ENCODE data around the gene ESPN. TPM values are rescaled to one million over a fixed set of nuclear protein-coding genes. Genes with fewer than 3 reads are reported as not detected.

ESPN gene
- total RNA-seq, 2 experiments from 2014 or later: 2.0 to 3.9 TPM

DNA sequence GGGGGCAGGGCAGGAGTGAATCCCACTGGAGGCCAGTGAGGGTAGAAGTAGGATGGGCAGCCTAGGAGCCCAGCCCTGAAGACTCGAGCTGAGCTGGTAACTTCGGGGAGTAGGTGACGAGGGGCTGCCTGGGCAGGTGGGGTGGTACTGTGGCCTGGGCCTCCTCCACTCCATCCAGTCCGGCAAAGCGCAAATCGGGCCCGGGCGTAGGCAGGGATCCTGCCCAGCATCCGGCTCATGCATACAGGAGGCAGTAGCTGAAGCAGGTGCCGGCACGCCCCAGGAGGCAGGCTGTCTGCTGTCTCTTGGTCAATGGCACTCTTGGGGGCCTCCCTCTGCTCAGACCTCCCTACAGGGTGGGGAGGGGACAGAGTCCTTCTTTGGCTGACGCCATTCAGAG is 42.6 kb downstream of the ESPN start:
- Mint-ChIP-seq H3K9me3 (no peaks in the 10 kb centered on the region), H3K4me3 (peak overlapping the region; percentile 76), H3K36me3 (ENCODE audit: low read depth) (peaks cover 32% of the 10 kb centered on the region), H3K27ac (peak overlapping the region; percentile 96), H3K27me3 (no peaks in the 10 kb centered on the region), H3K4me1 (ENCODE audit: low read depth) (peaks cover 36% of the 10 kb centered on the region)
- ChIA-PET POLR2A (interaction anchor here (6.9 kb wide), 1 partner anchor 17 kb away, joined by 40 read pairs; no protein-coding TSS in a partner anchor), CTCF (interaction anchor here (0.8 to 2.7 kb wide), 4 partner anchors 13 to 29 kb away, joined by 3 to 13 read pairs (median 6); no protein-coding TSS in a partner anchor)
- no peaks in the 10 kb centered on the region for H3K27me3 ChIP-seq (ENCODE audit: control insufficient read depth in 1 of 2, insufficient read depth in 2 of 2, low read length in 2 of 2)
- H3K4me3 ChIP-seq (ENCODE audit: low read length): no peak overlapping the region
- H3K9me3 ChIP-seq (ENCODE audit: control insufficient read depth in 1 of 2, insufficient read depth in 1 of 2, low read length in 2 of 2): no peaks in the 10 kb centered on the region
- DNase-seq (no peak), ATAC-seq (ENCODE audit: poor library complexity) (no peak)
- intact Hi-C loops (cut with DNase I, micrococcal nuclease): no loop called here
- peak overlapping the region in 1 of 2 donors; percentile 69 for H3K27ac ChIP-seq (ENCODE audit: low read depth in 1 of 2, low read length in 2 of 2)
- H3K4me1 ChIP-seq (ENCODE audit: insufficient read depth, low read length): peaks cover 48% of the 10 kb centered on the region
- peaks cover 21% of the 10 kb centered on the region for H3K36me3 ChIP-seq (ENCODE audit: insufficient read depth, low read length)
- no peak for TF ChIP-seq CTCF (IDR thresholded peaks at IDR 0.05)

DNA sequence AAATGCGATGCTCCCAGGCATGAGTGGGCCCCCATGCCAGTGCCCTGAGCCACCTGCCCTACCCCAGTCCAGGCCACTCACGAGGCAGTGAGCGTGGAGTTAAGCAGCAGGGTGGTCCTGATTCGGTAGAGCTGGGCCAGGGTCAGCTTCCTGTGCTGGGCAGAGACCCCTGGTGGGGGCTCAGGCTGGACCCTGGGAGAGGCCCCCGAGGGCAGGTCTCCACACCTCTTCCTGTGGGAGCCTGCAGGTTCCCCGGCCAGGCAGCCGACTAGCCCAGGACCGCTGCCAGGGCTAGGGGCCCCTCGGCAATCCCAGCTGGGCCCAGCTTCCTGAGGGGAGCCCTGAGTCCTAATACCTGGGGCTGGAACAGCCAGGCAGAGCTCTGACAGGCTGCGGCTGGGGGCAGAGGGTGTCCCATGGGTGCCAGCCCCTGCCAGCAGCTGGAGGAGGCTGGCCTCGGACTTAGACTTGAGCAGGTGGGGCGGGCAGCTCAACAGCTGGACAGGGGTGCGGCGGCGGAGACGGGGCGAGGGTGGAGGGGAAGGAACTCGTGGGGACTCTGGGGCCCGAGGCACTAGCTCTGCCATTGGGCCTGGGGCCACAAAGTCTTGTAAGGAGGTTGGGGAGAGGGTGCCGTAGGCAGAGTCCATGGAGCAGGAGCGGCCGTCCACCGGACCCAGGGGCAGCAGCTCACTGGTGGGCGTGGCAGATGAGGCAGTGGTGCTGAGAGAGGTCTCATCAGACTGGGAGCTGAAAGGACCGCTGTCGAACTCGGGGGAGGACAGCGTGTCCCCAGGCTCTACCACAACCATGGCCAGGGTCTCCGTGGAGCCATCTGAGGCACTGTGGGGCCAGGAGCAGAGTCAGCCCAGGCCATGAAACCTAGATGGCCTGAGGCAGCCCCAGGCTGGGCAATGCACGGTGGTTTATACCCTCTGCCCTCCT is 43.4 kb downstream of the ESPN start:
- Histone ChIP-seq H3K27me3 (ENCODE audit: control insufficient read depth in 1 of 2, insufficient read depth in 2 of 2, low read length in 2 of 2) (no peaks in the 10 kb centered on the region), H3K9me3 (ENCODE audit: control insufficient read depth in 1 of 2, insufficient read depth in 1 of 2, low read length in 2 of 2) (no peaks in the 10 kb centered on the region), H3K4me3 (ENCODE audit: low read length) (no peak overlapping the region), H3K27ac (ENCODE audit: low read depth in 1 of 2, low read length in 2 of 2) (no peak overlapping the region), H3K36me3 (ENCODE audit: insufficient read depth, low read length) (peaks cover 13% of the 10 kb centered on the region), H3K4me1 (ENCODE audit: insufficient read depth, low read length) (peaks cover 41% of the 10 kb centered on the region)
- ChIA-PET POLR2A (interaction anchor here (1.7 to 6.9 kb wide), 2 partner anchors 8 to 18 kb away, joined by 8 to 40 read pairs; no protein-coding TSS in a partner anchor), CTCF (interaction anchor here (0.8 to 2.7 kb wide), 4 partner anchors 13 to 30 kb away, joined by 3 to 13 read pairs (median 6); no protein-coding TSS in a partner anchor)
- Mint-ChIP-seq H3K36me3 (ENCODE audit: low read depth) (peaks cover 24% of the 10 kb centered on the region), H3K4me3 (peak overlapping the region; percentile 54), H3K9me3 (no peaks in the 10 kb centered on the region), H3K27ac (no peak overlapping the region), H3K4me1 (ENCODE audit: low read depth) (peaks cover 28% of the 10 kb centered on the region), H3K27me3 (no peaks in the 10 kb centered on the region)
- intact Hi-C loops (cut with DNase I, micrococcal nuclease): no loop called here
- DNase-seq (no peak), ATAC-seq (ENCODE audit: poor library complexity) (no peak)
- TF ChIP-seq CTCF (IDR thresholded peaks at IDR 0.05): no peak

DNA sequence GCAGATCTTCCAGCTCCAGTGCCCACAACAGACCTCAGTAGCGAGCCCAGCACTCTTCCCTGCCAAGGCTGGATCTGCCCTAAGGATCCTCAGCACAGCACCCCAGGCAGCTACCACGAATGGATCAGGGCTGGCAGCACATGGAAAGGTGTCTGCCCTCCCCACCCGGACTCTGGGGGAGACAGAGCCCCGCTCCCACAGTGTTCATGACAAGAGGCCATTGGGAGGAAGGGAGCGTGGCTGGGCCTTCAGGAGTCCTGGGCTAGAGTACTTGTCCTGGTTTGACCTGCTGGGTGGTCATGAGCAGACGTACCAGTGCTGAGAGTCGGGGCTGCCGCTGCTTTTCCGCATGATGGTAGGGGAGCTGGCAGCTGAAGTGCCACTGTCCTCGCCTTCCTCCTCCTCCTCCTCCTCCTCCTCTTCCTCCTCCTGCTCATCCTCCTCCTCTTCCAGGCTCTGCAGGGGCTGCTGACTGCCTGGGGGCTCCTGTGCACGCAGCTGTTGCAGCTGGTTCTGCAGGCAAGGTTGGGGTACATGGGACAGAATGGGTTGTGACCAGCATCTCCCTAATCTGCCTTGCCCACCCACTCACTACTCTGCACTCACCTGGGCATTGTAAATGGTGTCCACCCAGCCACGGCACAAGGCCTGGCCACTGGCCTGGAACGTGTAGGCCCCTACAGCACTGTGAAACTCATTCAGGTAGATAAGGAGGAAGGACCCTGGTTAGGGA is 44.3 kb downstream of the ESPN start:
- Histone ChIP-seq H3K4me3 (ENCODE audit: low read length) (no peak overlapping the region), H3K4me1 (ENCODE audit: insufficient read depth, low read length) (peaks cover 32% of the 10 kb centered on the region), H3K36me3 (ENCODE audit: insufficient read depth, low read length) (peaks cover 8% of the 10 kb centered on the region), H3K27me3 (ENCODE audit: control insufficient read depth in 1 of 2, insufficient read depth in 2 of 2, low read length in 2 of 2) (no peaks in the 10 kb centered on the region), H3K27ac (ENCODE audit: low read depth in 1 of 2, low read length in 2 of 2) (no peak overlapping the region), H3K9me3 (ENCODE audit: control insufficient read depth in 1 of 2, insufficient read depth in 1 of 2, low read length in 2 of 2) (no peaks in the 10 kb centered on the region)
- no peaks in the 10 kb centered on the region for H3K27me3 Mint-ChIP-seq
- peak overlapping the region; percentile 56 for H3K4me3 Mint-ChIP-seq
- intact Hi-C loops (cut with DNase I, micrococcal nuclease): no loop called here
- no peak for TF ChIP-seq CTCF (IDR thresholded peaks at IDR 0.05)
- DNase-seq: no peak
- no peaks in the 10 kb centered on the region for H3K9me3 Mint-ChIP-seq
- ChIA-PET CTCF (interaction anchor here (2.2 kb wide), 1 partner anchor 31 kb away, joined by 7 read pairs; no protein-coding TSS in a partner anchor), POLR2A (interaction anchor here (1.7 kb wide), 1 partner anchor 9 kb away, joined by 8 read pairs; no protein-coding TSS in a partner anchor)
- ATAC-seq (ENCODE audit: poor library complexity): no peak
- peaks cover 19% of the 10 kb centered on the region for H3K4me1 Mint-ChIP-seq (ENCODE audit: low read depth)
- peak overlapping the region; percentile 20 for H3K27ac Mint-ChIP-seq
- peaks cover 16% of the 10 kb centered on the region for H3K36me3 Mint-ChIP-seq (ENCODE audit: low read depth)
